ENCODE measurements around the gene RPS6KA2.
A peak's percentile ranks its signal among the peaks of the same experiment; 100 is the strongest.
"Not testable (repeated sequence)": the region's sequence is repeated elsewhere in the genome, so short reads cannot be mapped to it uniquely, and the experiment has no call there.

RPS6KA2 gene

DNA sequence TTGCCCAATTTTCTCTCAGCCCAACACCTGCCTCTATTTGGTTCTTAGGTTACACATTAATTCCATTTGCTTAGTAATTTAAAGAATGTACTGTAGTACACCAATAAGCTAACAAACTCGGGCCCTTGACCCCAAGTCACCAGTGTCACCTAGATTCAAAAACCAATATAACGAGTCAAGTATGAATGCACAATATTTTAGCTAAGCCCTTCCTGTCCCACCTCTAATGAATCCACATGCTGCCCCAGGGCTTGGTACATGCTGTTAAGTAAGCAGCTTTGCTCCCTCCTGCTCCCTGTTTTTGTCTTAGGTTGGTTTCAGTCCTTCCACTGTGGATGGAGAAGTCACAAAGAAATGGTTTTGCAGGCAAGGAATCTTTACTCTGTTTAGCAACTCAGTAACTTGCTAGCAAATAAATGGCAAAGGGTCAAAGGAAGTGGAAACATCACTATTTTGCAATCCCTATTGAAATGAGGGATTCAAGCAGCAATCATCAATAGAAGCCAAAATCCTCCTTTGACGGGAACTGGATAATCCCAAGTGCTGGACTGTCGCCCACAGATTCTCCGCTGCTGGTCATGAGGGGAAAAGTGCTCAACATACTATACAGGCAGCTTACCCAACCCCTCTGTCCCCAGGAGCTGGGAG is 239.3 kb downstream of the RPS6KA2 start:
- Histone ChIP-seq H3K79me2 (ENCODE audit: control insufficient read depth, insufficient read depth, low read length, poor library complexity) (no peaks in the 10 kb centered on the region), H3K23ac (ENCODE audit: low read length) (no peak overlapping the region), H4K8ac (ENCODE audit: low read depth, low read length) (no peak overlapping the region), H2AK5ac (ENCODE audit: low read length) (no peak overlapping the region), H3K4me2 (ENCODE audit: low read length) (no peak overlapping the region), H2BK12ac (ENCODE audit: low read length) (no peak overlapping the region), H3K18ac (ENCODE audit: low read length) (no peak overlapping the region), H3K4me1 (ENCODE audit: control insufficient read depth in 1 of 2, insufficient read depth in 2 of 2, low read length in 2 of 2) (peaks cover 0 to 3% of the 10 kb centered on the region in 2 experiments), H3K14ac (ENCODE audit: low read length) (no peak overlapping the region), H3K9ac (ENCODE audit: low read length) (no peak overlapping the region), H3K36me3 (ENCODE audit: control insufficient read depth in 1 of 2, insufficient read depth in 2 of 2, low read length in 2 of 2) (no peaks in the 10 kb centered on the region), H3K9me3 (ENCODE audit: insufficient read depth, low read depth, low read length) (no peaks in the 10 kb centered on the region), H4K91ac (ENCODE audit: low read depth, low read length) (no peak overlapping the region), H2BK5ac (ENCODE audit: low read depth, low read length, poor library complexity) (no peak overlapping the region), H3K4ac (ENCODE audit: low read depth, low read length) (no peak overlapping the region), H3K4me3 (ENCODE audit: low read depth, low read length) (no peak overlapping the region), H3K79me1 (ENCODE audit: low read length) (peaks cover 2% of the 10 kb centered on the region), H4K12ac (ENCODE audit: low read depth, low read length) (no peak overlapping the region), H3K27me3 (ENCODE audit: insufficient read depth, low read length) (no peaks in the 10 kb centered on the region), H3K27ac (ENCODE audit: low read depth, low read length) (no peak overlapping the region), H2AFZ (ENCODE audit: insufficient read depth, low read length, poor library complexity) (no peak overlapping the region), H2BK120ac (ENCODE audit: insufficient read depth, low read length, poor library complexity) (no peak overlapping the region)
- no CpG with 5 or more reads among the region's 5 CpGs for WGBS (ENCODE audit: extremely low coverage, insufficient coverage, insufficient read length)
- DNase-seq = no peak

- not testable (repeated sequence) for H3K79me1 ChIP-seq (ENCODE audit: low read length); H2AFZ ChIP-seq (ENCODE audit: insufficient read depth, low read length, poor library complexity); H2BK120ac ChIP-seq (ENCODE audit: insufficient read depth, low read length, poor library complexity); H3K4ac ChIP-seq (ENCODE audit: low read depth, low read length); H3K36me3 ChIP-seq (ENCODE audit: control insufficient read depth in 1 of 2, insufficient read depth in 2 of 2, low read length in 2 of 2); H4K8ac ChIP-seq (ENCODE audit: low read depth, low read length); H3K18ac ChIP-seq (ENCODE audit: low read length); H2AK5ac ChIP-seq (ENCODE audit: low read length); H3K4me3 ChIP-seq (ENCODE audit: low read depth, low read length); H3K27me3 ChIP-seq (ENCODE audit: insufficient read depth, low read length); H3K79me2 ChIP-seq (ENCODE audit: control insufficient read depth, insufficient read depth, low read length, poor library complexity); H3K23ac ChIP-seq (ENCODE audit: low read length); H4K91ac ChIP-seq (ENCODE audit: low read depth, low read length); H3K4me2 ChIP-seq (ENCODE audit: low read length); H2BK5ac ChIP-seq (ENCODE audit: low read depth, low read length, poor library complexity); H4K12ac ChIP-seq (ENCODE audit: low read depth, low read length); H3K9me3 ChIP-seq (ENCODE audit: insufficient read depth, low read depth, low read length); H3K9ac ChIP-seq (ENCODE audit: low read length); DNase-seq; H2BK12ac ChIP-seq (ENCODE audit: low read length); H3K4me1 ChIP-seq (ENCODE audit: control insufficient read depth in 1 of 2, insufficient read depth in 2 of 2, low read length in 2 of 2); H3K14ac ChIP-seq (ENCODE audit: low read length); H3K27ac ChIP-seq (ENCODE audit: low read depth, low read length)
- WGBS (ENCODE audit: extremely low coverage, insufficient coverage, insufficient read length) = no CpG with 5 or more reads among the region's 9 CpGs
These were observed 240.0 kb downstream of the RPS6KA2 start for GRCh38 chr6:166387098-166387497.

- H3K36me3 ChIP-seq (ENCODE audit: control insufficient read depth in 1 of 2, insufficient read depth in 2 of 2, low read length in 2 of 2) = no peaks in the 10 kb centered on the region
- no peak overlapping the region for H2BK12ac ChIP-seq (ENCODE audit: low read length)
- H3K9ac ChIP-seq (ENCODE audit: low read length) = no peak overlapping the region
- H3K4ac ChIP-seq (ENCODE audit: low read depth, low read length) = no peak overlapping the region
- no peak overlapping the region for H3K4me3 ChIP-seq (ENCODE audit: low read depth, low read length)
- H3K27ac ChIP-seq (ENCODE audit: low read depth, low read length) = no peak overlapping the region
- no peak overlapping the region for H3K14ac ChIP-seq (ENCODE audit: low read length)
- H3K9me3 ChIP-seq (ENCODE audit: insufficient read depth, low read depth, low read length) = no peaks in the 10 kb centered on the region
- DNase-seq = no peak
- H4K12ac ChIP-seq (ENCODE audit: low read depth, low read length) = no peak overlapping the region
- H2BK120ac ChIP-seq (ENCODE audit: insufficient read depth, low read length, poor library complexity) = no peak overlapping the region
- no peak overlapping the region for H2AK5ac ChIP-seq (ENCODE audit: low read length)
- H2BK5ac ChIP-seq (ENCODE audit: low read depth, low read length, poor library complexity) = no peak overlapping the region
- no peak overlapping the region for H4K91ac ChIP-seq (ENCODE audit: low read depth, low read length)
- H3K79me1 ChIP-seq (ENCODE audit: low read length) = peaks cover 2% of the 10 kb centered on the region
- WGBS (ENCODE audit: extremely low coverage, insufficient coverage, insufficient read length) = no CpG with 5 or more reads among the region's 9 CpGs
- H3K27me3 ChIP-seq (ENCODE audit: insufficient read depth, low read length) = no peaks in the 10 kb centered on the region
- H3K4me1 ChIP-seq (ENCODE audit: control insufficient read depth in 1 of 2, insufficient read depth in 2 of 2, low read length in 2 of 2) = peaks cover 0 to 7% of the 10 kb centered on the region in 2 experiments
- H3K18ac ChIP-seq (ENCODE audit: low read length) = no peak overlapping the region
- H3K23ac ChIP-seq (ENCODE audit: low read length) = no peak overlapping the region
- no peak overlapping the region for H3K4me2 ChIP-seq (ENCODE audit: low read length)
- no peaks in the 10 kb centered on the region for H3K79me2 ChIP-seq (ENCODE audit: control insufficient read depth, insufficient read depth, low read length, poor library complexity)
- peak overlapping the region; percentile 7 for H4K8ac ChIP-seq (ENCODE audit: low read depth, low read length)
- H2AFZ ChIP-seq (ENCODE audit: insufficient read depth, low read length, poor library complexity) = no peak overlapping the region
These were observed 240.9 kb downstream of the RPS6KA2 start for GRCh38 chr6:166386111-166386510.

GRCh38 chr6:166383802-166384363 is 243.2 kb downstream of the RPS6KA2 start:
- H3K18ac ChIP-seq (ENCODE audit: low read length); H3K79me2 ChIP-seq (ENCODE audit: control insufficient read depth, insufficient read depth, low read length, poor library complexity); H3K4ac ChIP-seq (ENCODE audit: low read depth, low read length); H4K8ac ChIP-seq (ENCODE audit: low read depth, low read length); H3K36me3 ChIP-seq (ENCODE audit: control insufficient read depth in 1 of 2, insufficient read depth in 2 of 2, low read length in 2 of 2); H3K9ac ChIP-seq (ENCODE audit: low read length); H3K27me3 ChIP-seq (ENCODE audit: insufficient read depth, low read length); H2BK5ac ChIP-seq (ENCODE audit: low read depth, low read length, poor library complexity); H2AFZ ChIP-seq (ENCODE audit: insufficient read depth, low read length, poor library complexity); H2AK5ac ChIP-seq (ENCODE audit: low read length); H3K9me3 ChIP-seq (ENCODE audit: insufficient read depth, low read depth, low read length); H3K79me1 ChIP-seq (ENCODE audit: low read length); H4K91ac ChIP-seq (ENCODE audit: low read depth, low read length); H2BK120ac ChIP-seq (ENCODE audit: insufficient read depth, low read length, poor library complexity); H3K4me1 ChIP-seq (ENCODE audit: control insufficient read depth in 1 of 2, insufficient read depth in 2 of 2, low read length in 2 of 2); H4K12ac ChIP-seq (ENCODE audit: low read depth, low read length); H2BK12ac ChIP-seq (ENCODE audit: low read length); H3K23ac ChIP-seq (ENCODE audit: low read length): not testable (repeated sequence)
- H3K4me3 ChIP-seq (ENCODE audit: low read depth, low read length) = peak overlapping the region; percentile 87
- no CpG with 5 or more reads among the region's 22 CpGs for WGBS (ENCODE audit: extremely low coverage, insufficient coverage, insufficient read length)
- peak; percentile 52 to 70 for DNase-seq
- H3K14ac ChIP-seq (ENCODE audit: low read length) = peak overlapping the region; percentile 35
- H3K27ac ChIP-seq (ENCODE audit: low read depth, low read length) = peak overlapping the region; percentile 37
- peak overlapping the region; percentile 70 for H3K4me2 ChIP-seq (ENCODE audit: low read length)
